ENCODE results near the gene GAB2.

DNA sequence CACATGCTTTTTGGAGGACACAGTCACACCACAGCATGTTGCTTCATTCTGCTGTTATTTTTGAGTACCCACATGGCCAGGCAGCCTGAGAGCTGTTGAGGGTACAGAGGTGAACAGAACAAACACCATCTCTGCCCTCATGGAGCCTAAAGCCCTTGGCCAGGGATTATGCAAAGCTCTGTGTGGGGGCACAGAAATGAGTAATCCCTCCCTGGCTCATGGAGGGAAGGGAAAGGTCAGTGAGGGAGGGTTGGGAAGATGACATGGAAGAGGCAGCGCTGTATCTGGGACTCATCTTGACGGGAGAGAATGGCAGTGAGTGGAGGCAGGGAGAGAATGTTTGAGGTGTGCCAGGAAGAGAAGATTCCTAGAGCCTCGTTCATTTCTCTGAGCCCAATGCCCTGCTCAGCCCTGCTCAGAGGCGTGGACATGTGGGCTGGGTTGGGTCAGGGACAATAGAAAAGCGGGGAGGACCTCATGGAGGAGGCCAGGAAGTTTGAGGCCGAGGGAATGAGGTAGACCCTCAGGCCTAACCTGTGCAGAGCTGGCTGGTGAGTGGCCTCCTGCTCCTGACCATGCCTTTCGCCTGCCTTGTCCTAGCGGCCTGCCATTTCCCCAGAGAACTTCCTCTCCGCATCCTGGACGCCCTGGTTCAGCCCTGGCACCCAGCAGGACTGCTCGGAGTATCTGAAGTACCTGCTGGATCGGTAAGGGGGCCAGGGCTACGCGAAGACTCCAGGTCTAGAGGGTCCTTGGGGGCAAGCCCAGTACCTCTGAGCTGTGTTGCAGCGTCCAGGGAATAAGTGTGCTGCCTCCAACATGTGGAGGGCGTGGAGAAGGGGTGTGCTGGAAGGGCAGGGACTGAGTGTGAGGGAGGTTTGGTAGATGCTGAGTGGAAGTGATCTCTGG is 209.1 kb downstream of the GAB2 start:
- no peak for TF ChIP-seq YY1 (IDR thresholded peaks at IDR 0.05; ENCODE audit: insufficient read depth, insufficient read length)
- TF ChIP-seq SUZ12 (IDR thresholded peaks at IDR 0.05; ENCODE audit: extremely low read depth, insufficient read depth, insufficient read length): no peak
- no peak for TF ChIP-seq ZNF274 (IDR thresholded peaks at IDR 0.05; ENCODE audit: low read depth, low read length)

Data from NT2/D1 (cell line).